H9 (cell line): ENCODE measurements around the gene ABHD14A. TPM values are rescaled to one million over a fixed set of nuclear protein-coding genes. Genes with fewer than 3 reads are reported as not detected.

Source experiments
- DNase-seq: peaks from one replicate; pipeline ENCODE4 v3.0.0-alpha.2; 2017
- H2AFZ ChIP-seq: one replicate; pipeline ENCODE4 v1.6.1; 2013; ENCODE audit warnings: mild to moderate bottlenecking, low read length, control low read depth, moderate library complexity
- H2AK5ac ChIP-seq: 2 replicates; pipeline ENCODE4 v1.6.1; 2013; ENCODE audit warnings: low read length, control low read depth, mixed read lengths; ENCODE audit not compliant: insufficient read length
- H2BK120ac ChIP-seq: one replicate; pipeline ENCODE4 v1.6.1; 2013; ENCODE audit warnings: low read depth, mild to moderate bottlenecking, low read length, control low read depth, inconsistent platforms; ENCODE audit not compliant: poor library complexity, severe bottlenecking
- H2BK12ac ChIP-seq: 2 replicates; pipeline ENCODE4 v1.6.1; 2013; ENCODE audit warnings: low read length, control low read depth, mixed read lengths, low read depth; ENCODE audit not compliant: insufficient read length
- H2BK15ac ChIP-seq: 2 replicates; pipeline ENCODE4 v1.6.1; 2013; ENCODE audit warnings: low read depth, low read length, control low read depth
- H2BK20ac ChIP-seq: one replicate; pipeline ENCODE4 v1.6.1; 2013; ENCODE audit warnings: low read depth, mild to moderate bottlenecking, low read length, control low read depth, inconsistent platforms; ENCODE audit not compliant: poor library complexity, severe bottlenecking
- H2BK5ac ChIP-seq: 2 replicates; pipeline ENCODE4 v1.6.1; 2013; ENCODE audit warnings: low read length, control low read depth, mixed read lengths; ENCODE audit not compliant: insufficient read length
- H3K14ac ChIP-seq: 2 replicates; pipeline ENCODE4 v1.6.1; 2013; ENCODE audit warnings: low read length, control low read depth; ENCODE audit not compliant: insufficient read depth
- H3K18ac ChIP-seq: 2 replicates; pipeline ENCODE4 v1.6.1; 2013; ENCODE audit warnings: low read depth, mild to moderate bottlenecking, mixed read lengths, low read length, control low read depth; ENCODE audit not compliant: insufficient read length
- H3K23ac ChIP-seq: 2 replicates; pipeline ENCODE4 v1.6.1; 2013; ENCODE audit warnings: low read length, control low read depth, mixed read lengths, low read depth; ENCODE audit not compliant: insufficient read length
- H3K23me2 ChIP-seq: 2 replicates; pipeline ENCODE4 v1.6.1; 2013; ENCODE audit warnings: low read depth, mild to moderate bottlenecking, mixed read lengths, low read length, control low read depth; ENCODE audit not compliant: insufficient read length, poor library complexity, severe bottlenecking
- H3K27ac ChIP-seq: 2 replicates; pipeline ENCODE4 v1.5.1; 2013; ENCODE audit warnings: low read length, control low read depth, mixed read lengths, low read depth; ENCODE audit not compliant: insufficient read length
- H3K27me3 ChIP-seq: 2 replicates; pipeline ENCODE4 v1.6.1; 2013; ENCODE audit warnings: low read length, control low read depth, inconsistent platforms; ENCODE audit not compliant: insufficient read depth
- H3K4ac ChIP-seq: 2 replicates; pipeline ENCODE4 v1.6.1; 2013; ENCODE audit warnings: low read depth, mild to moderate bottlenecking, control low read depth, inconsistent platforms, low read length, moderate library complexity
- H3K4me1 ChIP-seq: 2 replicates; pipeline ENCODE4 v1.6.1; 2013; ENCODE audit warnings: low read length, control low read depth, inconsistent platforms; ENCODE audit not compliant: insufficient read depth
- H3K4me2 ChIP-seq: 2 replicates; pipeline ENCODE4 v1.6.1; 2013; ENCODE audit warnings: low read length, control low read depth, mixed read lengths; ENCODE audit not compliant: insufficient read length, insufficient read depth
- H3K56ac ChIP-seq: 2 replicates; pipeline ENCODE4 v1.6.1; 2013; ENCODE audit warnings: low read depth, mild to moderate bottlenecking, mixed read lengths, low read length, control low read depth; ENCODE audit not compliant: insufficient read length
- H3K79me1 ChIP-seq: 2 replicates; pipeline ENCODE4 v1.6.1; 2013; ENCODE audit warnings: low read depth, mild to moderate bottlenecking, moderate library complexity, low read length, control low read depth, inconsistent platforms; ENCODE audit not compliant: insufficient read depth, poor library complexity, severe bottlenecking
- H3K79me2 ChIP-seq: 2 replicates; pipeline ENCODE4 v1.6.1; 2013; ENCODE audit warnings: low read length, control low read depth, inconsistent platforms; ENCODE audit not compliant: insufficient read depth
- H3K9ac ChIP-seq: 2 replicates; pipeline ENCODE4 v1.6.1; 2013; ENCODE audit warnings: low read length, control low read depth, mixed read lengths; ENCODE audit not compliant: insufficient read length; ENCODE audit errors: extremely low read depth
- H3K9me3 ChIP-seq: one replicate; pipeline ENCODE4 v1.6.1; 2013; ENCODE audit warnings: low read depth, low read length, inconsistent platforms; ENCODE audit not compliant: control insufficient read depth
- H3T11ph ChIP-seq: one replicate; pipeline ENCODE4 v1.6.1; 2013; ENCODE audit warnings: mild to moderate bottlenecking, low read length, control low read depth, inconsistent platforms
- H4K20me1 ChIP-seq: one replicate; pipeline ENCODE4 v1.6.1; 2013; ENCODE audit not compliant: control insufficient read depth, insufficient read length, insufficient read depth
- H4K5ac ChIP-seq: 2 replicates; pipeline ENCODE4 v1.6.1; 2013; ENCODE audit warnings: low read depth, mild to moderate bottlenecking, mixed read lengths, low read length, control low read depth; ENCODE audit not compliant: insufficient read length
- H4K8ac ChIP-seq: replicated peaks from 2 replicates; pipeline ENCODE4 v1.6.1; 2013; ENCODE audit warnings: low read length, control low read depth, mixed read lengths, low read depth; ENCODE audit not compliant: insufficient read length
- H4K91ac ChIP-seq: 2 replicates; pipeline ENCODE4 v1.6.1; 2013; ENCODE audit warnings: low read depth, mild to moderate bottlenecking, moderate library complexity, mixed read lengths, low read length, control low read depth; ENCODE audit not compliant: insufficient read length
- H3K27ac Mint-ChIP-seq, 3 experiments: 2 replicates in 2 of 3; 3 replicates in 1 of 3; pipeline ENCODE4 v1.8.0; 2020 to 2021; ENCODE audit warnings: mixed read lengths in 3 of 3, mild to moderate bottlenecking in 1 of 3, moderate library complexity in 1 of 3
- H3K27me3 Mint-ChIP-seq: 2 replicates; pipeline ENCODE4 v1.8.0; 2021; ENCODE audit warnings: low read depth, mild to moderate bottlenecking, moderate library complexity, mixed read lengths
- H3K36me3 Mint-ChIP-seq, 3 experiments: 2 replicates in 2 of 3; 3 replicates in 1 of 3; pipeline ENCODE4 v1.8.0; 2020 to 2021; ENCODE audit warnings: low read depth in 3 of 3, mixed read lengths in 3 of 3; ENCODE audit not compliant: insufficient read depth in 1 of 3
- H3K4me1 Mint-ChIP-seq, 2 experiments: 2 replicates each; pipeline ENCODE4 v1.8.0; 2020; ENCODE audit warnings: mixed read lengths in 2 of 2
- H3K4me3 Mint-ChIP-seq, 2 experiments: 2 replicates in 1 of 2; 3 replicates in 1 of 2; pipeline ENCODE4 v1.8.0; 2020 to 2021; ENCODE audit warnings: mild to moderate bottlenecking in 2 of 2, mixed read lengths in 2 of 2, moderate library complexity in 1 of 2
- H3K9me3 Mint-ChIP-seq, 2 experiments: 2 replicates in 1 of 2; 3 replicates in 1 of 2; pipeline ENCODE4 v1.8.0; 2020; ENCODE audit warnings: mild to moderate bottlenecking in 2 of 2, mixed read lengths in 2 of 2, moderate library complexity in 1 of 2
- CTCF ChIP-seq: fragments of 200-600 bp; sonication (generic); conservative IDR thresholded peaks from 3 replicates; pipeline ENCODE4 v1.8.0; 2021; ENCODE audit warnings: antibody characterized with exemption, mild to moderate bottlenecking
- WGBS: extraction: QIAGEN DNeasy Blood & Tissue Kit; methylation state at CpG from one replicate; pipeline ENCODE4 v1.1.7; 2013; ENCODE audit warnings: missing lambda C conversion rate, low lambda C conversion rate, mixed read lengths; ENCODE audit not compliant: insufficient read length; ENCODE audit errors: extremely low coverage; 5-methylcytosine and 5-hydroxymethylcytosine counted together
- total RNA-seq: library from RNA; stranded (reverse); gene quantifications from 2 replicates; pipeline ENCODE4 v1.2.1, GENCODE V29; 2021

The ABHD14A gene
- total RNA-seq, 1 experiment from 2014 or later, result 3.1 TPM

DNA sequence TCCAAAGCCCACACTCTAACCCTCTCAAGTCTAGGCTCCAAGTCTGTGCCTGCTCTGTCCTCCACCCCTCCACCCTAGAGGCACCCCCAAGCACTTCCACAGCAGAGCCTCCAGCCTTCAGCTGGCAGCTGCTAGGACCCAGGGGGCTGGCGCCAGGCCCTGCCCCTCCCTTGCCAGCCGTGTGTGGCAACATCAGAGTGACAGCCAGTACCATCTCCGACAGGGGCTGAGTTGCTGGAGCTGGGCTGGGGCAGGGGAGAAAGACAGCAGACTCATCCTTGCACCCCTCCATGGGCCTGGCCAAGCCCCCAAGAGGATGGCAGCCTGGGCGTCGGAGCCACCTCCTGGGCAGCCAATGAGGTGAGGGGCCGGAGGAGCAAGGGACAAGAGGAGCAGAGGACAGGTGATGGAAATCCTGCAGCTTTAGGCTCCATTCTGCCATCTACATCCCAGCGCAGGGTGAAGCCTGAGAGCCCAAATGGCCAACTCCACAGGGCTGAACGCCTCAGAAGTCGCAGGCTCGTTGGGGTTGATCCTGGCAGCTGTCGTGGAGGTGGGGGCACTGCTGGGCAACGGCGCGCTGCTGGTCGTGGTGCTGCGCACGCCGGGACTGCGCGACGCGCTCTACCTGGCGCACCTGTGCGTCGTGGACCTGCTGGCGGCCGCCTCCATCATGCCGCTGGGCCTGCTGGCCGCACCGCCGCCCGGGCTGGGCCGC is 19.5 kb upstream of the ABHD14A start, which contains the start of gene GPR62:
Gene GPR62 (plus strand): TSS at position 207 of the 718 bp plus-strand sequence. CDS start 272 bp downstream, at position 479.
- H3K4ac ChIP-seq, result no peak within 1 kb of the TSS
- H2BK20ac ChIP-seq, result no peak within 1 kb of the TSS
- H2BK5ac ChIP-seq, result no peak within 1 kb of the TSS
- no peaks in the 10 kb centered on the region for H3K79me1 ChIP-seq
- no peak within 1 kb of the TSS for H3K27ac Mint-ChIP-seq
- H3K27ac ChIP-seq, result no peak within 1 kb of the TSS
- H4K5ac ChIP-seq, result no peak within 1 kb of the TSS
- peaks cover 21% of the 10 kb centered on the region for H3K27me3 ChIP-seq
- H3K9ac ChIP-seq, result no peak within 1 kb of the TSS
- no peaks in the 10 kb centered on the region for H3K4me1 ChIP-seq
- no peak within 1 kb of the TSS for H4K8ac ChIP-seq
- H3K79me2 ChIP-seq, result no peaks in the 10 kb centered on the region
- H3K27me3 Mint-ChIP-seq, result peaks cover 75% of the 10 kb centered on the region
- no peaks in the 10 kb centered on the region for H4K20me1 ChIP-seq
- no peak within 1 kb of the TSS for H2AFZ ChIP-seq
- H3K36me3 Mint-ChIP-seq, result no peaks in the 10 kb centered on the region
- no peak within 1 kb of the TSS for H3K23ac ChIP-seq
- no peak within 1 kb of the TSS for H2BK120ac ChIP-seq
- peak within 1 kb of the TSS; percentile 43 to 68; a peak in 4 of 5 replicates for H3K4me3 Mint-ChIP-seq
- H3K4me2 ChIP-seq, result peak within 1 kb of the TSS; percentile 15
- H3K9me3 Mint-ChIP-seq, result no peaks in the 10 kb centered on the region
- no peak within 1 kb of the TSS for H2BK15ac ChIP-seq
- no peaks in the 10 kb centered on the region for H3K23me2 ChIP-seq
- no peak for DNase-seq
- no peak within 1 kb of the TSS for H4K91ac ChIP-seq
- H2AK5ac ChIP-seq, result no peak within 1 kb of the TSS
- no peak within 1 kb of the TSS for H3K14ac ChIP-seq
- no CpG with 5 or more reads among the region's 33 CpGs for WGBS
- no peak within 1 kb of the TSS for H2BK12ac ChIP-seq
- H3K18ac ChIP-seq, result no peak within 1 kb of the TSS
- no peak within 1 kb of the TSS for H3K56ac ChIP-seq
- H3K4me1 Mint-ChIP-seq, result peaks cover 0 to 5% of the 10 kb centered on the region in 2 experiments; a peak in 3 of 4 replicates
- TF ChIP-seq CTCF, result no peak
- H3K9me3 ChIP-seq, result no peaks in the 10 kb centered on the region
- H3T11ph ChIP-seq, result no peak within 1 kb of the TSS
